Smooth muscle cell of bladder (primary cell): ENCODE data around the gene NUCB2. TPM values are rescaled to one million over a fixed set of nuclear protein-coding genes. Genes with fewer than 3 reads are reported as not detected.

Source experiments
- total RNA-seq: library from RNA; depleted of rRNA; stranded (reverse); fragments of >200 nt; gene quantifications from 2 replicates; pipeline ENCODE4 v1.2.3, GENCODE V29; 2014

The NUCB2 gene
- 145 and 152 TPM in 2 replicates for total RNA-seq

DNA sequence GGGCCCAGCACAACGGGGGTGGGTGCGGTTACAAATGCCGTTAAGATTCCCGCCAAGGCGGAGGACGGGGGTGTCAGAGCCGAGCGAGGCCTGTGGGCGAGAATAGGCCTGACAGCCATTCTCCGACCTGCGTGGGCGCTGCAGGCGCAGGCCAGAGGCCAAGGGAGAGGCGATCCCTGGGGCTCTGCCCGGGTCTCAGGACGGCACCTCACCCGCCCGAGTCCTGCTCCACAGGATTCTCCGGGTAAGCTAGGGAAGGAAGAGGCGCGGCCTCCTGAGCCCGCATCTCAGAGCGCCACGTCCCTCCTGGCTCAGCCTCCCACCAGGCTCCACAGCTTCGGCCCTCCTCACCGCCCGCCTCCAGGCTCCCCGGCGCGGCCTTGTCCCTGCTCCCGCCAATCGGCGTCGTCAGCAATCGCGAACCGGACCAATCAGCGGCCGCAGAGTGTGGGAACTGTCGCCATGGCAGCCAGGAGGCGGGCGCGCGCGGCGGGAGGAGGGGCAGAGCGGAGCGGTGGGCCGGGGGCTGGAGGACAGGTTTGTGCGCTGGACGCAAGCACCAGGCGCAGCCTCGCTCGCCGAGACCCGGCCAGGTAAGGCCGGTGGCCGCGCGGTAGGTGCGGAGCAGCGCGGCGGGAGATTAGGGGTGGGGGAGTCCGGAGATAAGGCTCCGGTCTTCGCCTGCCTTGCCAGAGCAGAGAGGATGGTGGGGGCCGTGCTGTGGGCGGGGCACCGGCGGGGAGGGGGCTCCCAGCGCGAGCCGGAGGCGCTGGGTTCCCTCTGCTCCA lies at the start of gene NUCB2:
TSS of gene NUCB2 (plus strand) at position 504 of the 788 bp plus-strand sequence. CDS start 18,585 bp downstream, outside the sequence.

DNA sequence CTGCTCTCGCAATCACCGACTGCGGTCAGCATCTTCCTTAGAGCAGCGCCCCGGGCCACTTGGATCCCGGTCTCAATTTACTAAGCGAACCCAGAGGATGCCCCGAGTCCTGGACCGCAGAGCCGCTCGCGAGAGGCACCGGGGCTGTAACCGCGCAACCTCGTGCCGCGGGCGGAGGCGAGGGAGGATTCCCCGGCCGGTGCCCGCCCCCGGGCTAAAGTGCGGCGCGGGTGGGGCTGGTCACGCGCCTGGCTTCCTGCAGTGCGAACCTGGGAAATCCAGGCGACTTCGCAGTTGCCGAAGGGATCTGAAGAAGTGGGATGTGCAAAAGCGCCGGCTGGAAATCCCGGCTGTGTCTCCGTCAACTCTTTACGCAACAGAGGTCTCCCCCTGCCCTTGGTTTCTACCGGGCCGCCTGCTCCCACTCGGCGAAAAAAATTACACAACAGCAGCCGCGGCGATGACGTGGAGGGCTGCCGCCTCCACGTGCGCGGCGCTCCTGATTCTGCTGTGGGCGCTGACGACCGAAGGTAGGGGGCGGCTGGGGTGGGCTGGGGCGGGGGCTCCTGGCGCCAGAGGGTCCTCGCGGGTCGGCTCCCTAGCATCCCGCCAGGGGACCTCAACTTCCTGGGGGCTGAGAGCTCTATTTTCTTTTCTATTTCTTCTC lies 75.1 kb downstream of the NUCB2 start, which contains the start of gene NCR3LG1:
TSS of gene NCR3LG1 (plus strand) at position 291 of the 667 bp plus-strand sequence. CDS start at position 461, 170 bp downstream.

Other genes with a start within 250 kb of the NUCB2 start
- gene RPS13, start 199.1 kb upstream of the NUCB2 start, total RNA-seq, result 1,082 and 1,325 TPM in 2 replicates
- 43.9 and 44.2 TPM in 2 replicates for gene PIK3C2A, start 68.8 kb upstream of the NUCB2 start, total RNA-seq
- 4.3 and 5.0 TPM in 2 replicates for gene NCR3LG1, start 75.1 kb downstream of the NUCB2 start, total RNA-seq
- not detected in 2 replicates for gene KCNJ11, start 111.9 kb downstream of the NUCB2 start, total RNA-seq
- gene ABCC8, start 200.1 kb downstream of the NUCB2 start, total RNA-seq, result not detected in 2 replicates